Body of pancreas (tissue), 4 donors: ENCODE data around the gene NUBP2. TPM values are rescaled to one million over a fixed set of nuclear protein-coding genes. Genes with fewer than 3 reads are reported as not detected.
A peak's percentile ranks its signal among the peaks of the same experiment; 100 is the strongest.
"Not testable (repeated sequence)": the region's sequence is repeated elsewhere in the genome, so short reads cannot be mapped to it uniquely, and the experiment has no call there.

Source experiments
- ATAC-seq: fragments of 150-250 bp; one replicate; pipeline ENCODE4 v1.9.1; 2016
- DNase-seq, 4 donors: peaks; one replicate each; pipeline ENCODE4 v3.0.0-alpha.2; 2019
- H3K27ac ChIP-seq, 4 donors: fragments of 200-600 bp; sonication (generic); 1 replicate in 3 of 4; 2 replicates in 1 of 4; pipeline versions ENCODE4 v1.5.1 to v1.6.1; 2016 to 2019; ENCODE audit warnings: mild to moderate bottlenecking in 1 of 4, mixed read lengths in 1 of 4, moderate library complexity in 1 of 4
- H3K27me3 ChIP-seq, 2 donors: fragments of 200-600 bp; sonication (generic); one replicate each; pipeline ENCODE4 v1.6.0; 2016; ENCODE audit warnings: mild to moderate bottlenecking in 1 of 2
- H3K36me3 ChIP-seq, 2 donors: fragments of 200-600 bp; sonication (generic); replicated peaks in 1 of 2; 2 replicates each; pipeline ENCODE4 v1.5.1; 2016; ENCODE audit warnings: low read depth in 2 of 2; ENCODE audit not compliant: insufficient read depth in 1 of 2
- H3K4me1 ChIP-seq: fragments of 200-600 bp; sonication (generic); one replicate; pipeline ENCODE4 v1.6.0; 2016
- H3K4me3 ChIP-seq, 2 donors: fragments of 200-600 bp; sonication (generic); 1 replicate in 1 of 2; 2 replicates in 1 of 2; pipeline ENCODE4 v1.5.1; 2016 to 2019
- H3K9me3 ChIP-seq, 3 donors: fragments of 200-600 bp; sonication (generic); 1 replicate in 2 of 3; 2 replicates in 1 of 3; pipeline ENCODE4 v1.5.1; 2016
- CTCF ChIP-seq, 7 experiments: fragments of 450-650 bp in 4 of 7; fragments of 200-600 bp in 3 of 7; sonication (generic) in 3 of 7; IDR thresholded peaks; one replicate each; pipeline ENCODE4 v1.5.1; 2016 to 2019; ENCODE audit warnings: antibody characterized with exemption in 7 of 7
- POLR2A ChIP-seq, 3 donors: fragments of 450-650 bp; IDR thresholded peaks; one replicate each; pipeline ENCODE4 v1.6.1; 2016; ENCODE audit warnings: antibody characterized with exemption in 3 of 3, mild to moderate bottlenecking in 2 of 3
- WGBS, 2 donors: methylation state at CpG; one replicate each; pipeline ENCODE4 v1.1.5; 2017; 5-methylcytosine and 5-hydroxymethylcytosine counted together
- intact Hi-C: fragments of 100-400 bp; cut with DNase I; formaldehyde crosslinking; loops from one replicate; pipeline ENCODE4 v1.15.1; 2023
- total RNA-seq, 2 donors: library from RNA; depleted of rRNA; stranded (reverse); fragments of >200 nt; gene quantifications; one replicate each; pipeline ENCODE4 v1.1.0, GENCODE V29; 2016

Gene NUBP2
- total RNA-seq, 2 donors from 2014 or later: 61.0 to 72.6 TPM

DNA sequence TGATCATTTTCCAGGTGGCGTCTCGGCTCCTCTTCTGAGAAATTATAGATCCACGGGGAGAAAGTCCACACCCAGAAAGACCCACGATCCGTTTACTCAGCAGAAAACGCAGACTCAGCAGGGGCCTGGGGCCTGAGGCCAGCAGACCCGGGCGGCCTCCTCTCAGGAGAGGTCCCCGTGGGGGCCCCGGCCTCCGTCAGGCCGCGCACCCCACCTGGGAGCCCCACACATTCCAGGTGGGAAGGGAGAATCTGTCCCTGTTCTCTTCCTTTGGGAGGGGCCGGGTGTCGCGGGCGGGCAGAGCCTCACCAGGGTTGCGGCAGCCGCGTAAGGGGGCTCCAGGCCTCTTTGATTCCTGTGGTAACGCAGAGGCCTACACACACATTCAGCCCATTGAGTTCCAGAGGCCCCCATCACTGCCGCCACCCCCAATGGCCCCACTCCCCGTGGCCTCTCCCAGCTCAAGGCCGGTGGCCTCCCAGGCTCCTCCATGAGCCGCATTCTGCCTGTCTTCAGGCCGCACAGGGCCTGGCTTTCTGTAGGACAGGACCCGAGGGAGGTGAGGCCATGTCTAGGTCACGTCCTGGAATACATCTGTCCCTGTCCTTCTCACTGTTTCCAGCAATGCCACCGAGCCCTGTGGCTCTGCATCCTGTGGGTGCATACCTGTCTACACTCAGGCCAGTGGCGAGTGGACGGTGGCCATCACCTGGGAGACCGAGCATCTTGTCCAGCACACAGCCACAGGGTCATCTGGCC is 12.3 kb downstream of the NUBP2 start:
- H3K4me1 ChIP-seq: peaks cover 27% of the 10 kb centered on the region
- no peaks in the 10 kb centered on the region for H3K27me3 ChIP-seq
- 59 to 89% methylated on average over 4 to 32 of the region's 32 CpGs for WGBS, 2 donors
- peak in 1 of 4 donors; percentile 11 for DNase-seq
- no peak overlapping the region for H3K4me3 ChIP-seq
- H3K36me3 ChIP-seq: no peaks in the 10 kb centered on the region
- peak overlapping the region; percentile 47 to 83 (median 72) for H3K27ac ChIP-seq
- TF ChIP-seq POLR2A (IDR thresholded peaks at IDR 0.05) (no peak), CTCF (IDR thresholded peaks at IDR 0.05) (no peak)
- intact Hi-C loops: no loop called here
- no peak for ATAC-seq
- no peaks in the 10 kb centered on the region for H3K9me3 ChIP-seq

DNA sequence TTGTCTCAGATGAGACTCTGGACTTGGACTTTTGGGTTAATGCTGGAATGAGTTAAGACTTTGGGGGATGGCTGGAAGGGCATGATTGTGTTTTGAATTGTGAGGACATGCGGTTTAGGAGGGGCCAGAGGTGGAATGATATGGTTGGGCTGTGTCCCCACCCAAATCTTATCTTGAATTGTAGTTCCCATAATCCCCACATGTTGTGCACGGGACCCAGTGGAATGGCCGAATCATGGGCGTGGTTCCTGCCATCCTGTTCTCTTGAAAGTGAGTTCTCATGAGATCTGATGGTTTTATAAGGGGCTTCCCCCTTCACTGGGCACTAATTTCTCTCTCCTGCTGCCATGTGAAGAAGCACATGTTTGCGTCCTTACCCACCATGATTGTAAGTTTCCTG is 16.5 kb downstream of the NUBP2 start:
- intact Hi-C loops: not testable (repeated sequence)
- 68 to 98% methylated on average over 5 of the region's 5 CpGs for WGBS, 2 donors

GRCh38 chr16:1800701-1801100 is 17.9 kb downstream of the NUBP2 start:
- TF ChIP-seq POLR2A (IDR thresholded peaks at IDR 0.05) (no peak), CTCF (IDR thresholded peaks at IDR 0.05) (no peak)
- no peaks in the 10 kb centered on the region for H3K27me3 ChIP-seq
- no peak for ATAC-seq
- DNase-seq: no peak
- 83 to 84% methylated on average over 10 of the region's 10 CpGs for WGBS, 2 donors
- no peaks in the 10 kb centered on the region for H3K36me3 ChIP-seq
- H3K4me3 ChIP-seq: no peak overlapping the region
- intact Hi-C loops: no loop called here
- H3K27ac ChIP-seq: no peak overlapping the region
- H3K4me1 ChIP-seq: no peaks in the 10 kb centered on the region
- H3K9me3 ChIP-seq: no peaks in the 10 kb centered on the region

More for the DNA sequence above, 16.5 kb downstream of the NUBP2 start:
- H3K27ac ChIP-seq, DNase-seq, H3K4me3 ChIP-seq, H3K9me3 ChIP-seq, H3K27me3 ChIP-seq, ATAC-seq, H3K36me3 ChIP-seq: not testable (repeated sequence)
- peaks cover 11% of the 10 kb centered on the region for H3K4me1 ChIP-seq

GRCh38 chr16:1807626-1808025 is 24.9 kb downstream of the NUBP2 start:
- WGBS, 2 donors: 83 to 88% methylated on average over 10 of the region's 10 CpGs
- no peak for DNase-seq
- TF ChIP-seq POLR2A (IDR thresholded peaks at IDR 0.05): no peak
- TF ChIP-seq CTCF (IDR thresholded peaks at IDR 0.05): no peak

GRCh38 chr16:1808691-1809090 is 25.9 kb downstream of the NUBP2 start:
- ATAC-seq (no peak), DNase-seq (no peak)
- 78 to 87% methylated on average over 8 to 18 of the region's 18 CpGs for WGBS, 2 donors
- intact Hi-C loops: no loop called here
- Histone ChIP-seq H3K27me3 (no peaks in the 10 kb centered on the region), H3K4me3 (no peak overlapping the region), H3K4me1 (peaks cover 10% of the 10 kb centered on the region), H3K27ac (no peak overlapping the region), H3K36me3 (peaks cover 0 to 13% of the 10 kb centered on the region in 2 donors), H3K9me3 (no peaks in the 10 kb centered on the region)
- TF ChIP-seq POLR2A (IDR thresholded peaks at IDR 0.05): no peak

More at GRCh38 chr16:1807626-1808025, 24.9 kb downstream of the NUBP2 start:
- intact Hi-C loops: no loop called here
- peaks cover 3% of the 10 kb centered on the region for H3K4me1 ChIP-seq
- H3K27ac ChIP-seq: no peak overlapping the region
- ATAC-seq: no peak
- H3K9me3 ChIP-seq: no peaks in the 10 kb centered on the region
- H3K27me3 ChIP-seq: no peaks in the 10 kb centered on the region
- H3K4me3 ChIP-seq: no peak overlapping the region
- H3K36me3 ChIP-seq: peaks cover 0 to 13% of the 10 kb centered on the region in 2 donors
